ENCODE data around the gene FGD4.

GRCh38 chr12:32551058-32551457, 151.7 kb downstream of the FGD4 start:
- TF ChIP-seq POLR2A (IDR thresholded peaks at IDR 0.05) (no peak), EP300 (IDR thresholded peaks at IDR 0.05) (no peak)
